Glomerular visceral epithelial cell (primary cell): Measurements from ENCODE around the gene CHMP5.

Experiments used
- DNase-seq: peaks from one replicate; pipeline ENCODE4 v3.0.0-alpha.2; 2016; ENCODE audit errors: extremely low spot score

CHMP5 gene

DNA sequence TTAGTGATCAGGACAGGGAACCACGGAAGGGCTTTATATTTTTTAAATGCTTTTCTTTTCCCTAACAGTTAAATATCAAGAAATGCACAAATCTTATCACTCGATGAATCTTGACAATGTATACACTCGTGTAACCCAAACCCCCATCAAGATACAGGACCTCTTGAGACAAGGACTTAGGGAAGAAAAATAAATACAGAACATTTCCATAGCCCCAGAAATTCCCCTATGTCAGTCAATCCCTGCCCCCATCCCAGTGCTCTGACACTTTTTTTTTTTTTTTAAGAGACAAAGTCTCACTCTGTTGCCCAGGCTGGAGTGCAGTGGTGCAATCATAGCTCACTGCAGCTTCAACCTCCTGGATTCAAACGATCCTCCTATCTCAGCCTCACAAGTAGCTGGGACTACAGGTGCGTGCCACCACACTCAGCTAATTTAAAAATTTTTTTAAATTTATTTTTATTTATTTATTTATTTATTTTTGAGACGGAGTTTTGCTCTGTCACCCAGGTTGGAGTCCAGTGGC, 22.2 kb upstream of the CHMP5 start:
- no peak for DNase-seq

DNA sequence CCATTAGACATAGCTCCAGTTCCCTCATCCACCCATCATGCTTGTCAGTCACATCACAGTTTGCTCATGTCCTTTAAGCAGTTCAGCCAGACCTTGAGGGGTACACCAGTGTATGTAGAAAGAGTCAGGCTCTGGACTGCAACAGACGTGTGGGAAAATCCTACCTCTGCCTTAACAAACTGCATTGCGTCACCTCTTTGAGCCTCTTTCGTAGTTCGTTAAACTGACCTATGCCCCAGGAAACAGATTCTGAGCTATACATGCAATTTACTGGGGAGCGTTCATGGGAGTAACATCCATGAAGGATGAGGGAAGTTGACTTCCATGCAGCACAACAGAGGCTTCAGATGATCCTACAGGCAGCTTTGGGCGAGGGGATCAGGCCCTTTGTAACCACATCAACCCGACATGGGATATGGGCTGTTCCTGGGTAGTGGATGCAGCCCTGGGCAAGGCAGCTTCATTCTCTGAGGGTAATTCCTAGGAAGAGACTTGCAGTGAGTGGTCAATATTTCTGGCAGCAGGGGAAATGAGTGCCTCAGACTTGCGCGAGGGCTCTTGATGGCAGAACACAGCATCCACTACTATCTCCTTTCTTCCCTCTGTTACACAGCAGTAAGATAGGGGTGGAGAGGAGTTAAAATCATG, 20.6 kb upstream of the CHMP5 start:
- no peak for DNase-seq

GRCh38 chr9:33245341-33245740, 19.5 kb upstream of the CHMP5 start:
- no peak for DNase-seq

GRCh38 chr9:33246269-33246860, 18.5 kb upstream of the CHMP5 start:
- no peak for DNase-seq

DNA sequence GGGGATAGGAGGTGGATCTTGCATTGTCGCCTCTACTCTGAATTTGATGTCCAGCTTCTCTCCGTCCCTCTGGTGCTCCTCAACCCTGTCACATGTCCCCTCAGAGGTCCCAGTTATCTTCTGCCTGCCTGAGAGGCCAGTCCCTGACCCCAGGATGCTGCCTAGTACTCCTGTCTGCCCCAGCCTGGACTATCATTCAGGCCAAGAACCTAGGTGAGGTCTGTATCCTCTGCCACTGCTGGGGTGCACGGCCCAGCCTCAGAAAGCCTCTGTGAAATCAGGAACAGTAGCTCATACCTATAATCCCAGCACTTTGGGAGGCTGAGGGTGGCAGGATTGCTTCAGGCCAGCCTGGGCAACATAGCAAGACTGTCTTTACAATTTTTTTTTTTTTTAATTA, 16.2 kb upstream of the CHMP5 start:
- no peak for DNase-seq

- DNase-seq: no peak
Measured at GRCh38 chr9:33249087-33249658, 15.7 kb upstream of the CHMP5 start.

- DNase-seq: no peak
Measured at GRCh38 chr9:33249983-33250382, 14.9 kb upstream of the CHMP5 start.

DNA sequence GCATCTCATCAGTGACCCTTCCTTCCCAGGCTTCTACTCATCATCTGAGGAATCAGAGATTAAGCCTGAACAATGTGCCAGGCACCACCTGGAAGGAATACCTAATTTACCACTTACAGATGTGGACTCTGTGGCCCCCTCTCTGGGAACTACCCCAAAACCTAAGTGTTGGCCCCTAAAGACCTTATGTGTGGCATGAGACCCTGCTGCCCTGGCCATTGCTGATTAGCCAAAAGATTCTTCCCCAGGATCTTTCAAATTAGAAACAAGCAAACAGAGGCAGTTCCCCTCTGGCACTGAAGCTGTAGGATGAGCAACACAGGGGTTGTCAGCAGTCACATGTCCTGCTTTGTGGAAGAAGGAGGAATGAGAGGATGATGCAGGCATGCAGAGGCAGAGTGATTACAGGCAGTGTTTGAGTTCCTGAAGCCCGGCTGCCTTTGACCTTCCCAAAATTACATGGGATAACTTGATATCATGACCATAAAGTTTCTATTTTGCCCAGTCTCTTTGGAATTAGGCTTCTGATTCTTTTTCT, 14.3 kb upstream of the CHMP5 start:
- DNase-seq: no peak

GRCh38 chr9:33254211-33254610, 10.6 kb upstream of the CHMP5 start:
- DNase-seq: no peak

DNA sequence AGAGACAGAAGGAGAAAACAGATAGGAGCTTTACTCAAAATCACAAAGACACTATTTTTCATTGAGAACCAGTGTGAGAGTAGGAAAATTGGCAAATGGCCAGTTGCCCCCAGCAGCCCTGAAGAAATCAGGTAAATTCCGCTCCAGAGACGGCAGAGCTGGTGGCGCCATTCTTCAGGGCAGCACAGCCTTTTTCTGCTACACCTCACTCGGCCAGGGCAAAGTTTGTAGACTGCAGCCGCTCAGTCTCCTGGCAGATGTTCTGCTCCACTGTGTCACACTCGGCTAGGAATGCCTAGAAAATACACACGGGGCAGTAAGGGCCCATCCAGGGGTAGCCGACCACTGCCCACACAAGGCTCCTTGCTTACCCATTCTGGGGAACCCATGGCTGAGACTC, 9.8 kb upstream of the CHMP5 start:
- DNase-seq: no peak

GRCh38 chr9:33255471-33255870, 9.4 kb upstream of the CHMP5 start:
- no peak for DNase-seq

- DNase-seq: peak; percentile 34
Measured at GRCh38 chr9:33256236-33256635, 8.6 kb upstream of the CHMP5 start.

GRCh38 chr9:33257276-33257675, 7.6 kb upstream of the CHMP5 start:
- DNase-seq: no peak

DNA sequence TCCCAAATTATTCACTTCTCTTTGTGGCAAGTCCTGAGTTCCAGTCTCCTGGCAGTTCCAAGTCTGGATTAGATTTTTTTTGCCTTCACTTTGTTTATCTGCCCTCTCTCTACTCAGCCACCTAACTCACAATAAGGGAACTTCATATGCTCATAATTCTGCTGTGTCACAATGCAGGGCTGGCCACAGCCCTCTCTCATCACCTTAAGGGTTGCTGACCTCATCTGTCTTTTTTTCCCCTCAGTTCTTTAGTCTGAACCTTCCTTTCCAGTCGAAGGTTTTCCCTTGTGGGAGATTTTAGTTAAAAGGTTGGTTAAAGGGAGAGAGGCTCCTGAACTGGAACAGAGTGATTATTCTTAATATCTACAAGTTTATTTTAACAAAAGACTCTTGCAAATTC, 4.5 kb upstream of the CHMP5 start:
- no peak for DNase-seq

- DNase-seq: peak; percentile 23
Measured at GRCh38 chr9:33263131-33264002, 1.5 kb upstream of the CHMP5 start.

- DNase-seq: peak; percentile 10
Measured at GRCh38 chr9:33264003-33264472, 811 bp upstream of the CHMP5 start.

- no peak for DNase-seq
Measured at GRCh38 chr9:33265211-33265865, 489 bp downstream of the CHMP5 start.

GRCh38 chr9:33267151-33267767, 2.4 kb downstream of the CHMP5 start:
- no peak for DNase-seq

DNA sequence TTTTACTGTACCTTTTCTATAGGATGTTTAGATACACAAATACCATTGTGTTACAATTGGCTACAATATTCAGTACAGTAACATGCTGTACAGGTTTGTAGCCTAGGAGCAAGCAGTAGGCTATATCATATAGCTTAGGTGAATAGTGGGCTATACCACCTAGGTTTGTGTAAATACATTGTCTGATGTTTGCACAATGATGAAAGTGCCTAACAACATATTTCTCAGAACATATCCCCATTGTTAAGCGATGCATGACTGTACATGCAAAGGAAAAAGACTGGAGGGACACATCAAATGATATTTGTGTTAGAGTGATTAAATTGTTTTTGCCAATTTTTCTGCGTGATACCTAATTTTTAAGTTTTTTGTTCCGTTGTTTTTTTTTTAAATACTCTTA, 5.3 kb downstream of the CHMP5 start:
- DNase-seq: no peak

GRCh38 chr9:33272061-33272460, 7.2 kb downstream of the CHMP5 start:
- peak; percentile 38 for DNase-seq
